Measurements from ENCODE around the gene RAD51B.

DNA sequence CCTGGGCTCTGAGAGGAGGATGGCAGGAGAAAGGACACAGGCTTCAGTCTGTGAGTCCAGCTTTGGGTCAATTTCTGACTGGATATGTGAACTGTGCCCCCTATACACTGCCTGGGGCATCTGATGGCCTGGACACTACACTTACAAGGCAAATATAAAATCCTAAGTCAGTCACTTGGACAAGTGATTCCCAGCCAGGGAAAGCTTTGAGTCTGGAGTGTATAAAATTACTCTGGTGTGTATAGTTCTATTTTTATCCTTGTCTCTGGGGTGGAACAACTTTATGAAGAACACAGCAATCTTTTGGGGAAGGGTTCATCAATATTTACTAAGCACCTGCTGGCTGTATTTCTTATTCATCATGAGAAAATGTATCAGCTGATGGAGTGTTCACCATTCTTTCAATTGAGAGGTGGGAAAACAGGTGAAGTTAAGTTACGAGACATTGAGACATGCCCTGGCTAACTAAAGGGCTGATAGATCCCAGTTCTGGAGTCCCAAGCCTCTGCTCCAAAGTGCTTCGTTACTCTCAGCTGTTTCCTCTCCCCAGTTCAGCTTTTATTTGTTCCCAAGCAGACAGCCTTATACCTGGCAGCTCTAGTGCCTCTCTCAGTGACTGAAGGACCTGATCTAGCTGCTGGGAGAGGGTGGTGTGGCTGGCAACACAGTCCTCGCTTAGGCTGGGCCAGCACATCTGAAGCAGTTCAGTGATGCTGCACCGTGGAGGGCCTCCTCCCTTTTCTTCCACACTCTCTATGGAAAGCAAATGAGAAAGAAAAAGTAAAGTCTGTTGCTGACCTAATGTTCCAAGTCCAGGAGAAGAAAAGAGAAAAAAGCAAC is 34.1 kb upstream of the RAD51B start:
- TF ChIP-seq, protein P1, sequence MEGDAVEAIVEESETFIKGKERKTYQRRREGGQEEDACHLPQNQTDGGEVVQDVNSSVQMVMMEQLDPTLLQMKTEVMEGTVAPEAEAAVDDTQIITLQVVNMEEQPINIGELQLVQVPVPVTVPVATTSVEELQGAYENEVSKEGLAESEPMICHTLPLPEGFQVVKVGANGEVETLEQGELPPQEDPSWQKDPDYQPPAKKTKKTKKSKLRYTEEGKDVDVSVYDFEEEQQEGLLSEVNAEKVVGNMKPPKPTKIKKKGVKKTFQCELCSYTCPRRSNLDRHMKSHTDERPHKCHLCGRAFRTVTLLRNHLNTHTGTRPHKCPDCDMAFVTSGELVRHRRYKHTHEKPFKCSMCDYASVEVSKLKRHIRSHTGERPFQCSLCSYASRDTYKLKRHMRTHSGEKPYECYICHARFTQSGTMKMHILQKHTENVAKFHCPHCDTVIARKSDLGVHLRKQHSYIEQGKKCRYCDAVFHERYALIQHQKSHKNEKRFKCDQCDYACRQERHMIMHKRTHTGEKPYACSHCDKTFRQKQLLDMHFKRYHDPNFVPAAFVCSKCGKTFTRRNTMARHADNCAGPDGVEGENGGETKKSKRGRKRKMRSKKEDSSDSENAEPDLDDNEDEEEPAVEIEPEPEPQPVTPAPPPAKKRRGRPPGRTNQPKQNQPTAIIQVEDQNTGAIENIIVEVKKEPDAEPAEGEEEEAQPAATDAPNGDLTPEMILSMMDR (IDR thresholded peaks at IDR 0.05), result no peak
- TF ChIP-seq POLR2A (IDR thresholded peaks at IDR 0.05), result no peak
